ENCODE measurements around the gene CSMD2. TPM values are rescaled to one million over a fixed set of nuclear protein-coding genes. Genes with fewer than 3 reads are reported as not detected.

The CSMD2 gene
- total and polyA plus RNA-seq, 2 of the 8 experiments (the other 6 are each of a cell fraction or from before 2014, with no cell fraction given) = 7.0 to 14.7 TPM

DNA sequence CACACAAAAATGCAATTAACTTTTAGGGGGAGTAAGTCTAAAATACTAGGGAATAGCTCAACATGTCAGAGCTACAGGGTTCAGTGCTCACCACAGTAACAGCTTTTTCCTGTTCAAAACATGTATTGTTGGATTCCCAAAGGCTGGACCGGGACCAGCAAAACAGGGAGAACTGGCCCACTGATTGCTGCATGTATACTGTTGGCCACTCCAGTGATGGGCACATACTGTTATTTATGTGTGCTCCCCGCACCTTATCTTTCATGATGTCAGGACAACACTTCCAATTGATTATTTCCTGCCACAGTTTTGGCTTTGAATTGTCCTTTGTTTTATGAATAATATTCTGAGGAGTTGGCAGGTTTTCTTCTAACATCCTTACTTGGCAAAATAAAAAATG lies 250.5 kb downstream of the CSMD2 start (continued):
- TF ChIP-seq BRCA1 (IDR thresholded peaks at IDR 0.05; ENCODE audit: low read depth, low read length) = no peak
- TF ChIP-seq, protein P1, sequence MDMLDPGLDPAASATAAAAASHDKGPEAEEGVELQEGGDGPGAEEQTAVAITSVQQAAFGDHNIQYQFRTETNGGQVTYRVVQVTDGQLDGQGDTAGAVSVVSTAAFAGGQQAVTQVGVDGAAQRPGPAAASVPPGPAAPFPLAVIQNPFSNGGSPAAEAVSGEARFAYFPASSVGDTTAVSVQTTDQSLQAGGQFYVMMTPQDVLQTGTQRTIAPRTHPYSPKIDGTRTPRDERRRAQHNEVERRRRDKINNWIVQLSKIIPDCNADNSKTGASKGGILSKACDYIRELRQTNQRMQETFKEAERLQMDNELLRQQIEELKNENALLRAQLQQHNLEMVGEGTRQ (IDR thresholded peaks at IDR 0.05; ENCODE audit: low read length) = no peak
- no peak for TF ChIP-seq CEBPB (IDR thresholded peaks at IDR 0.05; ENCODE audit: low read depth, low read length)
- no peak for TF ChIP-seq RAD21 (IDR thresholded peaks at IDR 0.05 in 1 of 2, conservative IDR thresholded peaks at IDR 0.05 in 1 of 2; ENCODE audit: low read depth in 2 of 2, low read length in 2 of 2)
- TF ChIP-seq BACH1 (IDR thresholded peaks at IDR 0.05; ENCODE audit: low read length) = no peak
- TF ChIP-seq PHF8 (conservative IDR thresholded peaks at IDR 0.05; ENCODE audit: low read depth, low read length) = no peak
- no peak for TF ChIP-seq RXRA (IDR thresholded peaks at IDR 0.05; ENCODE audit: insufficient read depth, low read depth, low read length)
- TF ChIP-seq JUND (IDR thresholded peaks at IDR 0.05; ENCODE audit: low read length) = no peak
